PC-3 (cell line): ENCODE results near the gene TRPV5. TPM values are rescaled to one million over a fixed set of nuclear protein-coding genes. Genes with fewer than 3 reads are reported as not detected.

Experiments
- ATAC-seq: fragments of 200-7000 bp; cut with Tn5 transposase; 2 replicates; pipeline ENCODE4 v1.9.1; 2020; ENCODE audit warnings: mild to moderate bottlenecking, moderate library complexity
- BruUV-seq: library from RNA; stranded (reverse); fragments of 400-500 nt; replicated peaks from 2 replicates; lab custom pipeline; 2021; lab: Mats Ljungman, UMichigan
- CTCF ChIA-PET: fragments of 300-600 bp; sonication (Branson Sonifier 250); formaldehyde crosslinking; loops from one replicate; lab custom pipeline; 2022; ENCODE audit warnings: antibody characterized with exemption; lab: Charles Lee
- POLR2A ChIA-PET: fragments of 300-600 bp; sonication (Branson Sonifier 250); formaldehyde crosslinking; loops from one replicate; lab custom pipeline; 2022; ENCODE audit warnings: antibody characterized with exemption; ENCODE audit not compliant: unreplicated experiment; lab: Charles Lee
- DNase-seq: peaks from one replicate; pipeline ENCODE4 v3.0.0-alpha.2; 2015
- H2AFZ ChIP-seq: fragments of 300-600 bp; sonication (generic); 2 replicates; pipeline ENCODE4 v1.6.0; 2016; ENCODE audit warnings: antibody characterized with exemption, low read length
- H3F3A ChIP-seq: fragments of 300-600 bp; sonication (generic); one replicate; pipeline ENCODE4 v1.6.0; 2017; ENCODE audit warnings: antibody characterized with exemption, low read length, control low read depth, mild to moderate bottlenecking; ENCODE audit not compliant: unreplicated experiment
- H3K27ac ChIP-seq: fragments of 300-600 bp; sonication (generic); 2 replicates; pipeline ENCODE4 v1.5.1; 2016; ENCODE audit warnings: mild to moderate bottlenecking, low read length
- H3K27me3 ChIP-seq: fragments of 300-600 bp; sonication (generic); 2 replicates; pipeline ENCODE4 v1.6.1; 2016; ENCODE audit warnings: low read length, mixed read lengths
- H3K36me3 ChIP-seq: fragments of 300-600 bp; sonication (generic); 2 replicates; pipeline ENCODE4 v1.6.1; 2016; ENCODE audit warnings: low read depth, mixed run types, low read length, mixed read lengths
- H3K4me1 ChIP-seq: fragments of 300-600 bp; sonication (generic); 2 replicates; pipeline ENCODE4 v1.5.1; 2016; ENCODE audit warnings: low read length; ENCODE audit not compliant: insufficient read depth
- H3K4me2 ChIP-seq: fragments of 300-600 bp; sonication (generic); 2 replicates; pipeline ENCODE4 v1.6.0; 2016; ENCODE audit warnings: low read length
- H3K4me3 ChIP-seq: fragments of 300-600 bp; sonication (generic); 2 replicates; pipeline ENCODE4 v1.5.1; 2016; ENCODE audit warnings: mild to moderate bottlenecking, low read length, mixed read lengths
- H3K79me2 ChIP-seq: fragments of 300-600 bp; sonication (generic); 2 replicates; pipeline ENCODE4 v1.6.1; 2017; ENCODE audit warnings: low read length, mixed read lengths
- H3K9ac ChIP-seq: fragments of 300-600 bp; sonication (generic); 2 replicates; pipeline ENCODE4 v1.6.0; 2016; ENCODE audit warnings: mild to moderate bottlenecking, low read length
- H3K9me2 ChIP-seq: fragments of 300-600 bp; sonication (generic); replicated peaks from 2 replicates; pipeline ENCODE4 v1.6.1; 2016; ENCODE audit warnings: mixed run types, low read length, mixed read lengths
- H3K9me3 ChIP-seq: fragments of 300-600 bp; sonication (generic); 2 replicates; pipeline ENCODE4 v1.6.1; 2016; ENCODE audit warnings: low read length, mixed read lengths
- H4K20me1 ChIP-seq: fragments of 300-600 bp; sonication (generic); 2 replicates; pipeline ENCODE4 v1.6.1; 2016; ENCODE audit warnings: low read length, mixed read lengths
- EZH2 ChIP-seq: fragments of 300-600 bp; sonication (generic); IDR thresholded peaks from one replicate; pipeline ENCODE4 v1.6.1; 2017; ENCODE audit warnings: antibody characterized with exemption, mild to moderate bottlenecking, low read length; ENCODE audit not compliant: unreplicated experiment
- EZH2phosphoT487 ChIP-seq: fragments of 300-600 bp; sonication (generic); IDR thresholded peaks from 2 replicates; pipeline ENCODE4 v1.6.1; 2018; ENCODE audit warnings: mild to moderate bottlenecking, antibody characterized with exemption, low read length, borderline replicate concordance
- intact Hi-C: fragments of 100-400 bp; cut with micrococcal nuclease; formaldehyde crosslinking; loops from 2 replicates; pipeline ENCODE4 v1.9.0; 2023
- total RNA-seq: library from RNA; depleted of rRNA; stranded (reverse); fragments of >200 nt; gene quantifications from 2 replicates; pipeline ENCODE4 v1.2.3, GENCODE V29; 2014
- TF ChIP-seq, protein P1 (sequence below): fragments of 300-600 bp; sonication (generic); conservative IDR thresholded peaks from 2 replicates; pipeline ENCODE4 v1.5.1; 2017; ENCODE audit warnings: antibody characterized with exemption, low read depth, mild to moderate bottlenecking, low read length

TRPV5 gene
- total RNA-seq, 1 experiment from 2014 or later = not detected

DNA sequence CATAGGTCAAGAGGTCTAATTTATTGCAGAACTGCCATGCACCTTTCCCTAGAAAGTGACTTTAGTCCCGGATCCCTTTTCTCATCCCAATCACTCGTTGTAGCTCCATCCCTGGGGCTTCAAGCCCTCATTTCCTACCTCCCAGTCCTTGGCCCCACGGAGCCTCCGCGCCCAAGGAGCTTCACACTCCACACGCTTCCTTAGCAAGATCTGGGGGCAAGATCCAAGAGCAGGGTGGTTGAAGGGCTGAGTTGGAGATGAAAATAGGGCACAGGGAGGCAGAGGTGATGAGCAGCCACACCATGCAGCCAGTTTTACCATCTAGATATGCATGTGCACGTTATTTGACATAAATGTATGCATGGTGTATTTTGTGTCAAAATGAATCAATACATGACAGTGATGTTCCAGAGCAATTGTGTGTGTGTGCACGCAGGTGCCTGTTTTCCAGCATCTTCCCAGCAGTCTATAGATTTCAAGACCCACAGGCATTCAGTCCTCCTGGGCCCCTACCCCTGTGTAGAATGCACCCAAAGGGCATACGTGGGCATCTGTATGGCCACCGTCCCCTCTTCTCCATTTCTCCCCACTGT lies 42.0 kb downstream of the TRPV5 start:
- CTCF ChIA-PET = no interaction called here

DNA sequence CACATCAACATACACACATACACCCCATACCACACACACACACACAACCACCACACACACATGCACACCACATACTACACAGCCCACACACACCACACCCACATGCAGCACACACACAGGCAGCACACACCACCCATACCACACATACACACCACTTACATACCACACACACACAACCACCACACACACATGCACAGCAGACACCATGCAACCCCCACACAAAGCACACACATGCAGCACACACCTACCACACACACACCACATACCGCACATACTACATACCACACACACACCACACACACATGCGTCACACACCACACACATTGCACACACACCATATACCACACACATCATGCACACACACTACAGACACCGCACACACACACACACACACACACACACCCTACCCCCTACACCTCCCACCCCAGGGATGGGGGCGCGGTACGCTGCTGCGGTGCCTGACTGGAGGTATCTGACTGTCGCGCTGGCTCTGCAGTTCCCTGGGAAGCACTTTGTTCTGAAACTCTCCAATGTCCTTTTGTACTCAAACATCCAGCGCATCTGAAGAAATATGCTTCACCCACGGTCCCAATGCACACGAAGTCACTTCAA lies 42.6 kb downstream of the TRPV5 start:
- H3K27ac ChIP-seq = no peak overlapping the region
- H3K9me2 ChIP-seq = no peaks in the 10 kb centered on the region
- no peaks in the 10 kb centered on the region for H3F3A ChIP-seq
- no peak overlapping the region for H3K4me2 ChIP-seq
- H3K9ac ChIP-seq = no peak overlapping the region
- H2AFZ ChIP-seq = no peak overlapping the region
- ATAC-seq (no peak), DNase-seq (no peak)
- ChIA-PET CTCF (no interaction called here), POLR2A (no interaction called here)
- TF ChIP-seq EZH2phosphoT487 (no peak), EZH2 (no peak)
- TF ChIP-seq, protein P1, sequence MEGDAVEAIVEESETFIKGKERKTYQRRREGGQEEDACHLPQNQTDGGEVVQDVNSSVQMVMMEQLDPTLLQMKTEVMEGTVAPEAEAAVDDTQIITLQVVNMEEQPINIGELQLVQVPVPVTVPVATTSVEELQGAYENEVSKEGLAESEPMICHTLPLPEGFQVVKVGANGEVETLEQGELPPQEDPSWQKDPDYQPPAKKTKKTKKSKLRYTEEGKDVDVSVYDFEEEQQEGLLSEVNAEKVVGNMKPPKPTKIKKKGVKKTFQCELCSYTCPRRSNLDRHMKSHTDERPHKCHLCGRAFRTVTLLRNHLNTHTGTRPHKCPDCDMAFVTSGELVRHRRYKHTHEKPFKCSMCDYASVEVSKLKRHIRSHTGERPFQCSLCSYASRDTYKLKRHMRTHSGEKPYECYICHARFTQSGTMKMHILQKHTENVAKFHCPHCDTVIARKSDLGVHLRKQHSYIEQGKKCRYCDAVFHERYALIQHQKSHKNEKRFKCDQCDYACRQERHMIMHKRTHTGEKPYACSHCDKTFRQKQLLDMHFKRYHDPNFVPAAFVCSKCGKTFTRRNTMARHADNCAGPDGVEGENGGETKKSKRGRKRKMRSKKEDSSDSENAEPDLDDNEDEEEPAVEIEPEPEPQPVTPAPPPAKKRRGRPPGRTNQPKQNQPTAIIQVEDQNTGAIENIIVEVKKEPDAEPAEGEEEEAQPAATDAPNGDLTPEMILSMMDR = no peak
- no peaks in the 10 kb centered on the region for H3K9me3 ChIP-seq
- H3K27me3 ChIP-seq = peaks cover 10% of the 10 kb centered on the region; the same call in 1 of the 2 replicates
- intact Hi-C loops = no loop called here
- H3K36me3 ChIP-seq = no peaks in the 10 kb centered on the region
- peaks cover 8% of the 10 kb centered on the region; the same call in 1 of the 2 replicates for H3K4me1 ChIP-seq
- no peaks in the 10 kb centered on the region for H4K20me1 ChIP-seq
- no peak overlapping the region for H3K4me3 ChIP-seq
- no TSS peak for BruUV-seq
- H3K79me2 ChIP-seq = no peaks in the 10 kb centered on the region

More for the DNA sequence above, 42.0 kb downstream of the TRPV5 start:
- Histone ChIP-seq H3K79me2 (no peaks in the 10 kb centered on the region), H3K4me2 (no peak overlapping the region), H2AFZ (no peak overlapping the region), H3K27me3 (peaks cover 10% of the 10 kb centered on the region), H3K4me3 (no peak overlapping the region), H4K20me1 (no peaks in the 10 kb centered on the region), H3K36me3 (no peaks in the 10 kb centered on the region), H3K9ac (no peak overlapping the region), H3K27ac (no peak overlapping the region), H3K4me1 (peaks cover 8% of the 10 kb centered on the region; the same call in 1 of the 2 replicates), H3F3A (no peaks in the 10 kb centered on the region), H3K9me3 (no peaks in the 10 kb centered on the region), H3K9me2 (no peaks in the 10 kb centered on the region)
- POLR2A ChIA-PET = no interaction called here
- TF ChIP-seq, protein P1 = no peak
- TF ChIP-seq EZH2 (no peak), EZH2phosphoT487 (no peak)
- intact Hi-C loops = no loop called here
- DNase-seq = no peak
- no TSS peak for BruUV-seq
- ATAC-seq = no peak

DNA sequence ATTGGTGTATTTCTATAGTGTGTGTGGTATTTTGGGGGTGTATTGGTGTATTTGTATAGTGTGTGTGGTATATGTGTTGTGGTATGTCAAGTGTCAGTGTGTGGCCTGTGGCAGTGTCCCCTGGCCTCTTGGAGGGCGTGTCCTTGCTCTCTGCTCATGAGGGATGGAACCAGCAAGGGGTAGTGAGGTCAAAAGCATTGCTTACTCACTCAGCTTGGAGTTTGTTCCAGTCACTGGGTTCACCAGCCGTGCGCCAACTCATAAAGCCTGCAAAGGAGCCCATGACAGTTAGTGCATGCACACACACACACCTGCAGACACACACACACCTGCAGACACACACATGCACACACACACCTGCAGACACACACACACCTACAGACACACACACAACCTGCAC lies 43.7 kb downstream of the TRPV5 start:
- Histone ChIP-seq H3K36me3 (no peaks in the 10 kb centered on the region), H3K9ac (no peak overlapping the region), H3K27ac (no peak overlapping the region), H3K9me2 (no peaks in the 10 kb centered on the region), H2AFZ (no peak overlapping the region), H4K20me1 (no peaks in the 10 kb centered on the region), H3F3A (no peaks in the 10 kb centered on the region), H3K9me3 (no peaks in the 10 kb centered on the region), H3K4me3 (no peak overlapping the region), H3K79me2 (no peaks in the 10 kb centered on the region), H3K27me3 (peaks cover 2% of the 10 kb centered on the region; the same call in 1 of the 2 replicates), H3K4me2 (no peak overlapping the region), H3K4me1 (peaks cover 16% of the 10 kb centered on the region; the same call in 1 of the 2 replicates)
- POLR2A ChIA-PET = no interaction called here
- no peak for ATAC-seq
- BruUV-seq = no TSS peak
- CTCF ChIA-PET = no interaction called here
- TF ChIP-seq EZH2phosphoT487 (no peak), EZH2 (no peak)
- TF ChIP-seq, protein P1 = no peak
- intact Hi-C loops = no loop called here
- DNase-seq = no peak
